Erythroblast (primary cell): ENCODE results near the gene TSPEAR.

ENCODE experiments used
- GATA1 ChIP-seq: IDR thresholded peaks from 2 replicates; pipeline ENCODE4 v1.6.1; 2011; ENCODE audit warnings: low read depth, mild to moderate bottlenecking, control low read depth, low read length, moderate library complexity
- POLR2A ChIP-seq: IDR thresholded peaks from 2 replicates; pipeline ENCODE4 v1.6.1; 2011; ENCODE audit warnings: mild to moderate bottlenecking, low read length

GRCh38 chr21:44739316-44739715 is 27.9 kb upstream of the TSPEAR start:
- TF ChIP-seq POLR2A (no peak), GATA1 (no peak)
